Fibroblast of the aortic adventitia (primary cell): ENCODE data around the gene AKR1C3. TPM values are rescaled to one million over a fixed set of nuclear protein-coding genes. Genes with fewer than 3 reads are reported as not detected.

Experiments used
- DNase-seq: peaks from one replicate; pipeline ENCODE4 v3.0.0-alpha.2; 2010; ENCODE audit warnings: low read depth
- H3K4me3 ChIP-seq: 2 replicates; pipeline ENCODE4 v1.5.1; 2011; ENCODE audit warnings: low read depth, mild to moderate bottlenecking, control low read depth, low read length, moderate library complexity
- small RNA-seq: library from RNA; depleted of rRNA; stranded (forward); fragments of <200 nt; gene quantifications from one replicate; pipeline ENCODE3, GENCODE V24; 2012
- total RNA-seq: library from RNA; depleted of rRNA; stranded (reverse); fragments of >200 nt; gene quantifications from 2 replicates; pipeline ENCODE4 v1.2.3, GENCODE V29; 2012; ENCODE audit warnings: low replicate concordance
- TF ChIP-seq, protein P1 (sequence below): IDR thresholded peaks from 2 replicates; pipeline ENCODE4 v1.5.1; 2011; ENCODE audit warnings: mild to moderate bottlenecking, low read length, control low read depth, inconsistent platforms; ENCODE audit not compliant: insufficient read depth

The AKR1C3 gene
- total RNA-seq, 1 donor: 169 TPM

DNA sequence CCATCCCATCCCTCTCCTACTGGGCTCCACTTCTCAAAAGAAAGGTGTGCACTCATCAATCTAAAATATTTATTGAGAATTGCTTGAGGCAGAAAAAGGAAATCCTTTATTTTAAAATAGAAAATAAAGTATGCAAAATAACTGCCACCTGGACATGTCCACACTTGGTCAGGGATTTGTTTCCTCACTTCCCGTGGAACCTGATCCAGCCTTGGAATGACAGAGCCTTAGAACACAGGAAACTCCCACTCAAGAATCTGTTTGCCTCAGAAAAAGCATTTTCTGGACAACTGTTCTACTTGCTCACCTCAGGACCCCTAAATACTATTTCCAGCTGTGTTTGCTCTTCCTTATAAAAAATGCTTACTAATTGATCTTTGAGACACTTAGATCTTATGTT, 61.7 kb downstream of the AKR1C3 start:
- DNase-seq: no peak
- H3K4me3 ChIP-seq: no peak overlapping the region
- TF ChIP-seq, protein P1, sequence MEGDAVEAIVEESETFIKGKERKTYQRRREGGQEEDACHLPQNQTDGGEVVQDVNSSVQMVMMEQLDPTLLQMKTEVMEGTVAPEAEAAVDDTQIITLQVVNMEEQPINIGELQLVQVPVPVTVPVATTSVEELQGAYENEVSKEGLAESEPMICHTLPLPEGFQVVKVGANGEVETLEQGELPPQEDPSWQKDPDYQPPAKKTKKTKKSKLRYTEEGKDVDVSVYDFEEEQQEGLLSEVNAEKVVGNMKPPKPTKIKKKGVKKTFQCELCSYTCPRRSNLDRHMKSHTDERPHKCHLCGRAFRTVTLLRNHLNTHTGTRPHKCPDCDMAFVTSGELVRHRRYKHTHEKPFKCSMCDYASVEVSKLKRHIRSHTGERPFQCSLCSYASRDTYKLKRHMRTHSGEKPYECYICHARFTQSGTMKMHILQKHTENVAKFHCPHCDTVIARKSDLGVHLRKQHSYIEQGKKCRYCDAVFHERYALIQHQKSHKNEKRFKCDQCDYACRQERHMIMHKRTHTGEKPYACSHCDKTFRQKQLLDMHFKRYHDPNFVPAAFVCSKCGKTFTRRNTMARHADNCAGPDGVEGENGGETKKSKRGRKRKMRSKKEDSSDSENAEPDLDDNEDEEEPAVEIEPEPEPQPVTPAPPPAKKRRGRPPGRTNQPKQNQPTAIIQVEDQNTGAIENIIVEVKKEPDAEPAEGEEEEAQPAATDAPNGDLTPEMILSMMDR: no peak

Small RNAs within 50 kb of the gene (small RNA-seq; reads per million reads assigned to genes)
- not detected for gene RF00096

Other genes with a start within 250 kb of the AKR1C3 start
- gene AKR1C1, start 131.0 kb upstream of the AKR1C3 start, total RNA-seq: 116 and 355 TPM in 2 replicates
- gene AKR1C2, start 90.6 kb upstream of the AKR1C3 start, total RNA-seq: 48.2 and 376 TPM in 2 replicates
- gene AKR1C8, start 90.7 kb downstream of the AKR1C3 start, total RNA-seq: not detected in 2 replicates
- not detected in 2 replicates for gene AKR1C4, start 102.4 kb downstream of the AKR1C3 start, total RNA-seq